ENCODE data around the gene PSMG4.

DNA sequence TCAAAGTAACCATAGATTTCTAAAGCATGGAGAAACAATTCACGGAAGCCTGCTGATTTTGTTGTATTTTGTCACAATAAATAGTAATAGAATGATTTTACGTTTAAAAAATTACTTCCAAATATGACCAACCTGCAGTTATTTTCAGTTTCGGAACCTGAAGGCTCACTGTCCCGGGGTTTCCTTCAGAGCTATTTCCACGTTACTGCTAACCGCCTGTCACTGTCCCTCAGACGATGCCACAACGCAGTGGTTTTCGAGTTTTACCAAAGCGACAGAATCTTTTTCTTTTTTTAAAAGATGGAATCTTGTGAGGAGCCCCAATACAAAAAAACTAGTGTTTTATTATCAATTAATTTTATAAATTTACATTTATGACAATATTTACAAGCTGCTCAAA, 40.5 kb downstream of the PSMG4 start:
- TF ChIP-seq POLR2AphosphoS5 (IDR thresholded peaks at IDR 0.05; ENCODE audit: low read depth, low read length): no peak
- TF ChIP-seq POLR2A (IDR thresholded peaks at IDR 0.05; ENCODE audit: low read depth, low read length): no peak
- no peak for TF ChIP-seq SPI1 (IDR thresholded peaks at IDR 0.05; ENCODE audit: low read depth, low read length)
- no peak for TF ChIP-seq TAF1 (IDR thresholded peaks at IDR 0.05; ENCODE audit: low read depth, low read length)
- TF ChIP-seq POU2F2 (IDR thresholded peaks at IDR 0.05; ENCODE audit: low read depth, low read length): no peak
